GM21390 (cell line): ENCODE results near the gene GRIN3B.

Source experiments
- ATAC-seq: cut with Tn5 transposase; IDR thresholded peaks from one replicate; pipeline ENCODE4 v1.9.1; 2021; ENCODE audit not compliant: unreplicated experiment

GRIN3B gene

DNA sequence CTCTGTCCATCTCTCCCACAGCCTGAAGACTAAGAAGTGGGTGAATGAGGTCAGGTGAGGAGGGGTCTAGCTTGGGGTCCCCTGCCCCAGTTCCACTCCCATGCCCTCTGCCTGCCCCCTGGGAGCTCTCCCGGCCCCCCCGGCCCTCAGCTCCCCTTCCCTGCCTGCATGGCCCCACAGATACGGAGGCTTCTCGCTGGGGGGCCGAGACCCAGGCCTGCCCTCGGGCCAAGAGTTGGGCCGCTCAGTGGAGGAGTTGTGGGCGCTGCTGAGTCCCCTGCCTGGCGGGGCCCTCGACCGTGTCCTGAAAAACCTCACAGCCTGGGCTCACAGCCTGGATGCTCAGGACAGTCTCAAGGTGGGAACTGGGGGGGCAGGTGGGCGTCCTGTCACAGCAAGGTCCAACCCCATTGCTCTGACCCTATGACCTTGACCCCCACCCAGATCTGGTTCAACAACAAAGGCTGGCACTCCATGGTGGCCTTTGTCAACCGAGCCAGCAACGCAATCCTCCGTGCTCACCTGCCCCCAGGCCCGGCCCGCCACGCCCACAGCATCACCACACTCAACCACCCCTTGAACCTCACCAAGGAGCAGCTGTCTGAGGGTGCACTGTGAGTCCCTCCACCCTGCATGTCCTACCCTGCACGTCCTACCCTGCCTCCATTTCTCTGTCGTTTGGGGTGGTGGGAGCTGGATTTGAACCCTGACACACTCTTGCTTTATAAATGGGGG, 55.8 kb downstream of the GRIN3B start:
- ATAC-seq: no peak

DNA sequence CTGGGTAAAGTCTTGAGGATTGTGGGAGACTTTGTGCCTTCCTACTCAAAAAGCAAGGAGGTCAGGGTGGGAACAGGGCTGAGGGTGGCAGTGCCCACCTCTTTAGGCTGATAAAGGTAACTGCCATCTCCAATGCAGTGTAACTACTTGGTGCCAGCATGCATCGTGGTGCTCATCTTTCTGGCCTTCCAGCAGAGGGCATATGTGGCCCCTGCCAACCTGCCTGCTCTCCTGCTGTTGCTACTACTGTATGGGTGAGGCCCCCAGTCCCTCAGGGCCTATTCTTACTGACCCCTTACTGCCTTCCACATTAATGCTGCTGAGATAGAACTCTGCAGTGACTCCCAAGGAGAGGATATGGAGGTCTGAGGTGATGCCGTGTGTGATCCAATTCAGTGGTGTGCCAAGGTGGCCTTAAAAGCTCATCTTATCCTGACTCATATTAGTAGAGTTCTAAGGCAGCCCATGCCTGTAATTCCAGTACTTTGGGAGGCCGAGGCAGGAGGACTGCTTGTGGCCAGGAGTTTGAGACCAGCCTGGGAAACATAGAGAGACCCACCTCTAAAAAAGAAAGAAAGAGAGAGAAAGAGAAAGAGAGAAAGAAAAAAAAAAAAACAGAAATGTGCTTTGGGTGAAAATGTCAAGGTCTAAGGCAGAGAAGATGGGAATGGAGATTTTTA, 57.1 kb downstream of the GRIN3B start:
- no peak for ATAC-seq

DNA sequence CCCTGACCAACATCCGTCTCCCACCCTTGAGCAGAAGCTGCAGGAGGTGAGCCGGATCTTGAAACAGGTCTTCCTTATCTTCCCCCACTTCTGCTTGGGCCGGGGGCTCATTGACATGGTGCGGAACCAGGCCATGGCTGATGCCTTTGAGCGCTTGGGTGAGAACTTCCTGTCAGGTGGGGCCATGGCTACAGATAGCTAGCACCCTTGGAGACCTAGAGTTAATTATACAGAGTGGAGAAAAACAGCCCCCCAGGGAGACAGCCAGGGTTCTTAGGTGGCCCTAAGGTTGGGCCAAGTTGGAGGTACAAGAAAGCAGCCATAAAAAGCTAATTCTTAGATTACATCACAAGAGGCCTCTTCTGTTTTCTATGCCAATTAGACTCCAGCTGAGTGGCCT, 57.9 kb downstream of the GRIN3B start:
- no peak for ATAC-seq
